H7 (cell line): ENCODE data around the gene TPPP2. TPM values are rescaled to one million over a fixed set of nuclear protein-coding genes. Genes with fewer than 3 reads are reported as not detected.
A peak's percentile ranks its signal among the peaks of the same experiment; 100 is the strongest.

ENCODE experiments used
- DNase-seq: peaks from one replicate; pipeline ENCODE4 v3.0.0; 2012
- H3K27me3 ChIP-seq: 2 replicates; pipeline ENCODE4 v1.6.0; 2011; ENCODE audit warnings: mild to moderate bottlenecking, low read length; ENCODE audit not compliant: control insufficient read depth, insufficient read depth
- H3K36me3 ChIP-seq: replicated peaks from 2 replicates; pipeline ENCODE4 v1.5.1; 2011; ENCODE audit warnings: low read length; ENCODE audit not compliant: control insufficient read depth, insufficient read depth
- H3K4me3 ChIP-seq: 2 replicates; pipeline ENCODE4 v1.5.1; 2011; ENCODE audit warnings: low read depth, mild to moderate bottlenecking, control low read depth, low read length, moderate library complexity; ENCODE audit not compliant: insufficient read depth
- total RNA-seq: library from RNA; depleted of rRNA; stranded (reverse); fragments of >200 nt; shearing (Covaris generic); gene quantifications from 2 replicates; pipeline ENCODE4 v1.2.3, GENCODE V29; 2014

The TPPP2 gene
- total RNA-seq, 1 experiment from 2014 or later, result not detected

DNA sequence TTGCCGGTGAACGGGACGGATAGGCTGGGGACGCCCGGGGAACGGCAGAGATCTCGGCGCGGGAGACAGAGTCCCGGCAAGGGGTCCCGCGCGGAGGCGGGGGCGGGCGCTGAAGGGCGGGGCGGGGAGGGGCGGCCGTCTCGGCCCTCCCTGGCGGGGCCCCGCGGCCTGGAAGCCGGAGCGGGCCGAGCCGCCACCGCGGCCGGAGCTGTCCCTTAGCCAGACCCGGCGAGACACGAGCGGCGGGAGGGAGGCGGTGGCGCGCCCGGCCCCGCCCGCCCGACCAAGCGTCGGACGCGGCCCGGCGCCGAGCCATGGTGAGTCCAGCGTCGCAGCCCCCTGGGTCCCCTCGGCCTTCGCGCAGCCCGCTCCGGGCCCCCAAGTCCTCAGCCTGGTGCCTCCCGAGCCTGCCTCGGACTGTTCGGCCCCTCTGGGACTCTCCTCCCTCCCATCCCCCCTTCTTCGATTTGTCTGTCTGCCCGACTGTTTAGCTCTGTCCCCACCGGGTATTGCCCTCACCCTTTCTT is 40.1 kb downstream of the TPPP2 start, which contains the start of gene ARHGEF40:
Gene ARHGEF40, plus strand, starts transcription at position 222 of the 527 bp plus-strand sequence. Its CDS starts 93 bp downstream, at position 315.
- peaks cover 7% of the 10 kb centered on the region for H3K27me3 ChIP-seq
- peak; percentile 88 for DNase-seq
- peaks cover 5% of the 10 kb centered on the region for H3K36me3 ChIP-seq
- peak within 1 kb of the TSS; percentile 86 for H3K4me3 ChIP-seq

DNA sequence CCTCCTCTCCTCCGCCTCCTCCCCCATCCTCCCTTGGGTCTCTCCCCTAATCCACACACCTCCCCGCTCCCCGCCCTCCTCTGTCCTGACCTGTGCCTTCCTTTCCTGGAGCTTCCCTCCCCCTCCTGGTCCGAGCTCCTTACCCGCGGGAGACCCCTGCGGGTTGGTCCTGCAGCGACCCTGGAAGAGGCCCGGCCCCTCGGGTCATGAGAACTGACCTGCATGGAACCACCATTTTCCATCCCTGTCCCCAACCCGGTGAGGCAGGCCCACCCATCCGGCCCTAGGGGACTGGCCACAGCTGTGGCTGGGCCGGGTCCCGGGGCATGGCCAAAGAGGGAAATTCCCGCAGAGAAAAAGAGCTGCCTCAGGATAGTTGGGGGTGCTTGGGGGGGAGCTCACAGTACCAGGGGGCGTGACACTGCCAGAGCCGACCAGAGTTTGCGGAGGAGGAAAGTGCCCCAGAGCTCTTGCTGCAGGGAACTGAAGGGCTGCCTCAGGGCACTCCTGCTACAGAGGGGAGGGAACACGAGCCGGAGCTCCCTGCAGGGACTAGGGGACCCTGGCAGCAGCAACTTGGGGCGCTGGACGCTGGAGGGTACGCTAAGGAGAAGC is 40.7 kb downstream of the TPPP2 start:
- H3K27me3 ChIP-seq, result peaks cover 7% of the 10 kb centered on the region
- peak overlapping the region; percentile 86 for H3K4me3 ChIP-seq
- H3K36me3 ChIP-seq, result peaks cover 5% of the 10 kb centered on the region
- DNase-seq, result peak; percentile 89

DNA sequence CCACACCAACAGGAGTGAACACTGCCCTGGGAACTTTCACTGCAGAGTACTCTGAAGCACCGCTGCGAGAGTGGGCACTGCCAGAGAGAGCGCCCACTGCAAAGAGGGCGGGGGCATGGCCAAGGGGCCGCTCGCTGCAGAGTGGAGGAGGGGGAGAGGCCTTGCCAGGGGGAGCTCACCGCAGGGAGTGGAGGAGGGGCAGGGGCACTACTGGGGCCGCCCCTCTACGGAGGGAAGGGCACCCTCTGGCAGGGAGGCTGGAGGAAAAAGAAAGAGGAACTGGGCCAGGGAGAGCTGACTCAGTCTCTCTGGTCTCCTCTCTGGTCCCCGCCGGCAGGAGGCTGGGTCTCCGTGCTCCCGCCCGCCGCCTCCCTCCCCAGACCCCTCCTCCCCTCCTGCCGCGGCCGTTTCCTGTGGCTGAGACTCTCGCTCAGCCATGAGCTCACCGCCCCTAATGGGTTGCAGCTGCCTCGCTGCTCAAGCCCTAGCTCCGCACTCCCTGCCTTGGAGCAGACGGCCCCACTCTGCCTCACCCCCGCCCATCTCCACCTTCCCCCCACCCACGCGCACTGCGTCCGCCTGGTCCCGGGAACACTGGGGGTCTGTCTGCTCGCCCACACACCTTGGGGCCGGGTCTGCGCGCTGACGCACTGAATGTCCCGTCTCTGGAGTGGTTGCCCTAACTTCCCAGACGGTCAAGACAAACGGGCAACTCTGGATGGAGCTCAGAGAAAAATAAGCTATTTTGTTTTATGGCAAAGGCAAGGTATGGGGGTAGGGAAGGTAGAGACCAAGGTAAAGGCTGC is 41.4 kb downstream of the TPPP2 start:
- DNase-seq, result peak; percentile 97
- peaks cover 7% of the 10 kb centered on the region for H3K27me3 ChIP-seq

DNA sequence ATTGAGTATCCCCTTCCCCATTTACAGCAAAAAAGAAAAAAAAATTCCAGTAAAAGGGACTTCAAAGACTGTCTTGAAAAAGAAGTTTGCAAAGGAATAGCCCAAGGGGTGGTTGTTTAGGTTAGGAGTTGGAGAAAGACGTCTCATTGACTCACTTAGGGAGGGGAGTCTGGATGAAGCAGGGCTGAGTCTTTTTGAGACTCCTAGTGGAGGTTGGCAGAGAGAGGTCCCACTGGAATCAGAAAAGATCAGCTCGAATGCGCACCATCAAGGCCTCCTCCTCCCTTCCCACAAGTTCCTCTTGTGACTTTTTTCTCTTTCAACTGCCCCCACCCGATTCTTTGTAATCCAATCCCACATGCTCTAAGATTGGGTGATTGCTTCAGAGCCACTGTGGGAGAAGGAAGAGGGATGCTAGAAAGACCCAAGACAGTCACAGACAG is 42.0 kb downstream of the TPPP2 start:
- peak; percentile 68 for DNase-seq
- H3K27me3 ChIP-seq, result peaks cover 7% of the 10 kb centered on the region
- peak overlapping the region; percentile 86 for H3K4me3 ChIP-seq
- peaks cover 13% of the 10 kb centered on the region for H3K36me3 ChIP-seq

More for the DNA sequence above, 41.4 kb downstream of the TPPP2 start:
- H3K36me3 ChIP-seq, result peaks cover 10% of the 10 kb centered on the region
- peak overlapping the region; percentile 86 for H3K4me3 ChIP-seq

DNA sequence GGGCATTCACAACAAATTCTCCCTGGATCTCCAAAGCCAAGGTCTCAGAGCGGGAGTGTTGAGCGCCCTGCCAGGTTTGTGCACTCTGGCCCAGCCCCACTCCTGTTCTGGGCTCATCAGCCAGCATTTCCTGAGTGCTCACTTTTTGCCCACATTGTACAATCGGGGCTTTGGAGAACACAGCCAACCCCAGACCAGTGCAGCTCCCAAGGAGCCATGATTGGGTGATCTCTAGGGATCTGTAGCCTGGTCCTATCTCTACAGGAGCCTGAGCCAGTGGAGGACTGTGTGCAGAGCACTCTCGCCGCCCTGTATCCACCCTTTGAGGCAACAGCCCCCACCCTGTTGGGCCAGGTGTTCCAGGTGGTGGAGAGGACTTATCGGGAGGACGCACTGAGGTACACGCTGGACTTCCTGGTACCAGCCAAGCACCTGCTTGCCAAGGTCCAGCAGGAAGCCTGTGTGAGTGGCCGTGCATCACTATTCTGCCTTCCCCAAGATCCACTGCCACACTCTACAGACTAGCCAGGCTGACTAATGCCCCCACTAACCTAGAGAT is 42.8 kb downstream of the TPPP2 start:
- no peak for DNase-seq
- Histone ChIP-seq H3K36me3 (peaks cover 17% of the 10 kb centered on the region), H3K27me3 (peaks cover 7% of the 10 kb centered on the region), H3K4me3 (no peak overlapping the region)

GRCh38 chr14:21073921-21074320 is 43.9 kb downstream of the TPPP2 start:
- peaks cover 4% of the 10 kb centered on the region for H3K27me3 ChIP-seq
- no peak overlapping the region for H3K4me3 ChIP-seq
- no peak for DNase-seq
- H3K36me3 ChIP-seq, result peaks cover 24% of the 10 kb centered on the region

DNA sequence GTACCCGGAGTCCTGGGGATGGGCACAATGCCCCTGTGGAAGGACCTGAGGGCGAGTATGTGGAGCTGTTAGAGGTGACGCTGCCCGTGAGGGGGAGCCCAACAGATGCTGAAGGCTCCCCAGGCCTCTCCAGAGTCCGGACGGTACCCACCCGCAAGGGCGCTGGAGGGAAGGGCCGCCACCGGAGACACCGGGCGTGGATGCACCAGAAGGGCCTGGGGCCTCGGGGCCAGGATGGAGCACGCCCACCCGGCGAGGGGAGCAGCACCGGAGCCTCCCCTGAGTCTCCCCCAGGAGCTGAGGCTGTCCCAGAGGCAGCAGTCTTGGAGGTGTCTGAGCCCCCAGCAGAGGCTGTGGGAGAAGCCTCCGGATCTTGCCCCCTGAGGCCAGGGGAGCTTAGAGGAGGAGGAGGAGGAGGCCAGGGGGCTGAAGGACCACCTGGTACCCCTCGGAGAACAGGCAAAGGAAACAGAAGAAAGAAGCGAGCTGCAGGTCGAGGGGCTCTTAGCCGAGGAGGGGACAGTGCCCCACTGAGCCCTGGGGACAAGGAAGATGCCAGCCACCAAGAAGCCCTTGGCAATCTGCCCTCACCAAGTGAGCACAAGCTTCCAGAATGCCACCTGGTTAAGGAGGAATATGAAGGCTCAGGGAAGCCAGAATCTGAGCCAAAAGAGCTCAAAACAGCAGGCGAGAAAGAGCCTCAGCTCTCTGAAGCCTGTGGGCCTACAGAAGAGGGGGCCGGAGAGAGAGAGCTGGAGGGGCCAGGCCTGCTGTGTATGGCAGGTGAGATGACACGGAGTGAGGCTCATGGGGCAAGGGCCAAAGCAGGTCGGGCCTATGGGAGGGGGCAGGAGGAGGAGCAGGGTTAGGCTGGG is 44.6 kb downstream of the TPPP2 start:
- H3K36me3 ChIP-seq, result peaks cover 27% of the 10 kb centered on the region
- DNase-seq, result peak; percentile 43
- no peak overlapping the region for H3K4me3 ChIP-seq
- H3K27me3 ChIP-seq, result no peaks in the 10 kb centered on the region; the same call in 1 of the 2 replicates

- peaks cover 33% of the 10 kb centered on the region for H3K36me3 ChIP-seq
- no peaks in the 10 kb centered on the region; the same call in 1 of the 2 replicates for H3K27me3 ChIP-seq
- no peak overlapping the region for H3K4me3 ChIP-seq
- DNase-seq, result peak; percentile 24
These were observed 45.9 kb downstream of the TPPP2 start for GRCh38 chr14:21075719-21076437.

DNA sequence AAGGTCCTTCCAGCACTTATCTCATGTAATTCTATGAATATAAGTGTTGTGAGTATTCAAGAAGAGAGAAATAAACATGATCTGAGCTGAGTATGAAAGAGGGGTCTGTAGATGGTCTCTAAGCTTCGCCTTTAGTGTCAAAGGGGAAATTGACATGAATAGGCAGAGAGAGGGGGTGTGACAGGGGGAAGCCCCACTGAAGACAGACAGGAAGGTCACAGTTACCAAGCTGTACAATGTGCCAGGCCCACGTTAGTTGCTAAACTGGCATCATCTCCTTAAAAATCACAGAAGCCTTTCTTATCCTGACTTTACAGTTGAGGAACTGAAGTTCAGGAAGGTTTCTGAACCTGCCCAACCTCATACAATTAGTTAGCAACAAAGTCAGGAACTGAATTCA is 47.7 kb downstream of the TPPP2 start:
- Histone ChIP-seq H3K36me3 (peaks cover 40% of the 10 kb centered on the region), H3K27me3 (no peaks in the 10 kb centered on the region; the same call in 1 of the 2 replicates), H3K4me3 (no peak overlapping the region)
- no peak for DNase-seq

- no peaks in the 10 kb centered on the region for H3K27me3 ChIP-seq
- peaks cover 40% of the 10 kb centered on the region for H3K36me3 ChIP-seq
- H3K4me3 ChIP-seq, result no peak overlapping the region
- no peak for DNase-seq
These were observed 48.3 kb downstream of the TPPP2 start for GRCh38 chr14:21078287-21078686.

DNA sequence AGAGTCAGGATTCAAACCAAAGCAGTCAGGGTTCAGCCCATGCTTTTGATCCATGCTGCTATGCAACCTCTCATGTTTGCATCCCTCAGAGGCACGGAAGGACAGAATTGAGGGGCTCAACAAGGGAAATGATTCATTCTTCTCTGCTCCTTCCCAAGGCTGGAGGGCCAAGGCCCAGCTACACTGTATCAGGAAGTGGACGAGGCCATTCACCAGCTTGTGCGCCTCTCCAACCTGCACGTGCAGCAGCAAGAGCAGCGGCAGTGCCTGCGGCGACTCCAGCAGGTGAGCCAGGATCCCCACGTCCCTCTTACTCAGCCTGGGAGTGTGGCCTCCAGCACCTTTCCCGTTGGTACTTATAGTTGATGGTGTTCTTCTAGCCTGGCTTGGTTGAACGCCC is 48.7 kb downstream of the TPPP2 start:
- no peak overlapping the region for H3K4me3 ChIP-seq
- H3K27me3 ChIP-seq, result no peaks in the 10 kb centered on the region
- peaks cover 42% of the 10 kb centered on the region for H3K36me3 ChIP-seq
- no peak for DNase-seq

DNA sequence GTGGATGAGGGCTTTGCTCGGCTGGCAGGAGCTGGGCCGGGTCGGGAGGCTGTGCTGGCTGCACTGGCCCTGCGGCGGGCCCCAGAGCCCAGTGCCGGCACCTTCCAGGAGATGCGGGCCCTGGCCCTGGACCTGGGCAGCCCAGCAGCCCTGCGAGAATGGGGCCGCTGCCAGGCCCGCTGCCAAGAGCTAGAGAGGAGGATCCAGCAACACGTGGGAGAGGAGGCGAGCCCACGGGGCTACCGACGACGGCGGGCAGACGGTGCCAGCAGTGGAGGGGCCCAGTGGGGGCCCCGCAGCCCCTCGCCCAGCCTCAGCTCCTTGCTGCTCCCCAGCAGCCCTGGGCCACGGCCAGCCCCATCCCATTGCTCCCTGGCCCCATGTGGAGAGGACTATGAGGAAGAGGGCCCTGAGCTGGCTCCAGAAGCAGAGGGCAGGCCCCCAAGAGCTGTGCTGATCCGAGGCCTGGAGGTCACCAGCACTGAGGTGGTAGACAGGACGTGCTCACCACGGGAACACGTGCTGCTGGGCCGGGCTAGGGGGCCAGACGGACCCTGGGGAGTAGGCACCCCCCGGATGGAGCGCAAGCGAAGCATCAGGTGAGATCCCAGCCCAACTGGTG is 51.6 kb downstream of the TPPP2 start:
- no peak overlapping the region for H3K4me3 ChIP-seq
- no peaks in the 10 kb centered on the region for H3K27me3 ChIP-seq
- DNase-seq, result peak; percentile 57
- H3K36me3 ChIP-seq, result peaks cover 53% of the 10 kb centered on the region
